Measurements from ENCODE around the gene SCGB2B2. TPM values are rescaled to one million over a fixed set of nuclear protein-coding genes. Genes with fewer than 3 reads are reported as not detected.

Gene SCGB2B2, protein sequence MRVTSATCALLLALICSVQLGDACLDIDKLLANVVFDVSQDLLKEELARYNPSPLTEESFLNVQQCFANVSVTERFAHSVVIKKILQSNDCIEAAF
- total RNA-seq: under 1 TPM; 0.40 to 0.58 TPM

GRCh38 chr19:34676697-34677385 lies at the start of gene SCGB2B2:
SCGB2B2 (minus strand) TSS chr19:34677159; CDS start chr19:34594563, 82,596 bp downstream.
- Mint-ChIP-seq H3K27ac (peak within 1 kb of the TSS; percentile 96), H3K27me3 (peaks cover 1% of the 10 kb centered on the region), H3K4me1 (peaks cover 30% of the 10 kb centered on the region), H3K4me3 (peak within 1 kb of the TSS; percentile 79), H3K9me3 (peaks cover 27% of the 10 kb centered on the region), H3K36me3 (ENCODE audit: low read depth) (peaks cover 48% of the 10 kb centered on the region)
- no peak for DNase-seq
- ChIA-PET POLR2A (interaction anchor here (0.9 to 3.4 kb wide), 13 partner anchors 9 to 971 kb away, joined by 3 to 21 read pairs (median 4); partner anchors contain the start of genes COX6B1, LSM14A, UBA2 and ZNF181), CTCF (interaction anchor here (0.8 to 2.7 kb wide), 10 partner anchors 15 to 407 kb away, joined by 3 to 16 read pairs (median 3); partner anchors contain the start of genes ZNF181 and ZNF30)

DNA sequence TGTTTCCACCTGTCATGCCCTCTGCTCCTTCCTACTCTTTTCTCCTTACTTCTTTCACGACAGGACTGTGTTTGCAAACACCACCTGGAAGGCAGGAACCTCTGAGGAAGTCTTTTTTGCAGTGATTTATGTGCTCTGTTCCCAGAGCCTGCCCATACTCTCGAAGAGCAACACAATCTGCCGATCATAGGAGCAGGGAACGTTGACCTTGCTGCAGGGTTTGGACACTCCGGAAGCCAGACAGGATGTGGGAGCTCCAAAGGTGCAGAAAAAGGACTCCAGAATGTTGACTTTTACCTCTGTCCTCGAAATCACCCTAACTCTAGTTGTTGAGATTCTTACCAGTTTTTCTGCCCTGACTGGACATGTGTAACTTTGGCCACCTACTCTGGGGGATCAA lies 48.4 kb upstream of the SCGB2B2 start:
- Mint-ChIP-seq H3K4me1 (no peaks in the 10 kb centered on the region), H3K4me3 (no peak overlapping the region), H3K27ac (no peak overlapping the region), H3K27me3 (peaks cover 5% of the 10 kb centered on the region), H3K36me3 (ENCODE audit: low read depth) (no peaks in the 10 kb centered on the region), H3K9me3 (no peaks in the 10 kb centered on the region)
- CTCF ChIA-PET: no interaction called here
- no peak for DNase-seq
- POLR2A ChIA-PET: no interaction called here

DNA sequence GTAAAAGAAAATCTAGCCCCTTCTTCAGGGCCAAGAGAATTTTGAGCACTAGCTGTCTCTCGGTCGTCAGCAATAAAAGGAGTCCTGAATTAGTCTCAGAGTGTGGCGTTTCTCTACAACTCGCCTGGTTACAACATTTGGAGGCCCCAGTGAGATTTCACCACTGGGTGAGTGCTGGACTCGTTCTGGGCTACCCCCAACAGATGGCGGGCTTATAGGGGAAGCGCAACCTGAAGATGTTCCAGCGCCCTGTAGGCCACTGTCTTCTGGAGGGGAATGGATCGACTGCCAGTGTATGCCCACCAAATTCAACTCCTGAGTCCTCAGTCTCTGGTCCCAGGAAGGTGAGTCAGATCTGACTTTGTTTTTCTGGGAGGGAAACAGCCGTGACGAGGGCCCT lies 45.4 kb upstream of the SCGB2B2 start:
- Mint-ChIP-seq H3K4me1 (no peaks in the 10 kb centered on the region), H3K9me3 (no peaks in the 10 kb centered on the region), H3K27me3 (peaks cover 10% of the 10 kb centered on the region), H3K36me3 (ENCODE audit: low read depth) (no peaks in the 10 kb centered on the region), H3K4me3 (no peak overlapping the region), H3K27ac (no peak overlapping the region)
- ChIA-PET POLR2A (no interaction called here), CTCF (no interaction called here)
- DNase-seq: no peak

DNA sequence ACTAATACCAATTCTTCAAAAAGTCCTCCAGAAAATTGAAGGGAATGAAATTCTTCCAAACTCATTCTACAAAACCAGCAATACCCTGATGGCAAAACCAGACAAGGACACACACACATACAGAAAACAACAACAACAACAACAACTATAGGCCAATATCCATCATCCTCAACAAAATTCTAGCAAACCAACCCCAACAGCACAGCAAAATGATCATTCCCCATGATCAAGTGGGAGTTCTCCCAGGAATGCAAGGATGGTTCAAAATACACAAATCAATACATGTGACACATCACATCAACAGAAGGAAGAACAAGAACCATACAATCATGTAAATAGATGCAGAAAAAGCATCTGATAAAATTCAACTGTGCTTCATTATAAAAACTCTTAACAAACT lies 38.4 kb upstream of the SCGB2B2 start:
- Mint-ChIP-seq H3K27me3 (peaks cover 11% of the 10 kb centered on the region), H3K27ac (no peak overlapping the region), H3K4me1 (no peaks in the 10 kb centered on the region), H3K9me3 (peaks cover 21% of the 10 kb centered on the region), H3K4me3 (no peak overlapping the region), H3K36me3 (ENCODE audit: low read depth) (peaks cover 12% of the 10 kb centered on the region)
- ChIA-PET POLR2A (no interaction called here), CTCF (no interaction called here)
- no peak for DNase-seq

GRCh38 chr19:34713262-34713637 lies 36.3 kb upstream of the SCGB2B2 start:
- POLR2A ChIA-PET: no interaction called here
- Mint-ChIP-seq H3K36me3 (ENCODE audit: low read depth) (peaks cover 12% of the 10 kb centered on the region), H3K27me3 (peaks cover 11% of the 10 kb centered on the region), H3K9me3 (peaks cover 21% of the 10 kb centered on the region), H3K4me3 (no peak overlapping the region), H3K4me1 (no peaks in the 10 kb centered on the region), H3K27ac (no peak overlapping the region)
- CTCF ChIA-PET: interaction anchor here (0.6 to 4.5 kb wide), 4 partner anchors 21 to 213 kb away, joined by 3 to 62 read pairs (median 5); partner anchors contain the start of gene ZNF181
- no peak for DNase-seq

GRCh38 chr19:34712395-34713261 lies 35.7 kb upstream of the SCGB2B2 start:
- H3K4me3 Mint-ChIP-seq: no peak overlapping the region
- ChIA-PET CTCF (interaction anchor here (0.6 to 4.5 kb wide), 6 partner anchors 21 to 632 kb away, joined by 3 to 62 read pairs (median 4); partner anchors contain the start of gene ZNF181), POLR2A (no interaction called here)
- DNase-seq: peak; percentile 57
- H3K27me3 Mint-ChIP-seq: peaks cover 8% of the 10 kb centered on the region
- H3K4me1 Mint-ChIP-seq: no peaks in the 10 kb centered on the region
- peaks cover 21% of the 10 kb centered on the region for H3K9me3 Mint-ChIP-seq
- peaks cover 12% of the 10 kb centered on the region for H3K36me3 Mint-ChIP-seq (ENCODE audit: low read depth)
- no peak overlapping the region for H3K27ac Mint-ChIP-seq

DNA sequence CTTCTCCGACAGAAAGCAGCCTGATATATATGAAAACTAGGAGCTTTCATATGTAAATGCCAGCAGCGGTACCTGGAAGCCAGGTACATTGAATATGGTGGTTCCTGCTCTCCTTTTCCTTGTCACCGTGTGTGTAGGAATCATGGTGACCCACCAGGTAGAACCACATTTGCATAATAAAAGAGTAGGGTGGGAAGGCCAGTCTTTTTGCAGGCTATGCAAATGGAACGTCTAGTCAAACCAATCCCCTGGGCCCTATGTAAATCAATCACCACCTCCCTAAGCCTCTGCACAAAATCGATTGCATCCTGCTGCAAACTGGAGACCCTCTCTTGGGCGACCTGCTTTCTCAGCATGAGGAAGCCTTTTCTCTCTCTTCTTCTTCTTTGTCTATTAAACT lies 34.9 kb upstream of the SCGB2B2 start:
- POLR2A ChIA-PET: no interaction called here
- Mint-ChIP-seq H3K27me3 (peaks cover 6% of the 10 kb centered on the region), H3K36me3 (ENCODE audit: low read depth) (peaks cover 12% of the 10 kb centered on the region)

GRCh38 chr19:34707661-34708060 lies 30.7 kb upstream of the SCGB2B2 start:
- CTCF ChIA-PET: no interaction called here

More for the DNA sequence above, 34.9 kb upstream of the SCGB2B2 start:
- DNase-seq: no peak
- Mint-ChIP-seq H3K27ac (no peak overlapping the region), H3K4me1 (no peaks in the 10 kb centered on the region), H3K4me3 (no peak overlapping the region), H3K9me3 (peaks cover 19% of the 10 kb centered on the region)
- CTCF ChIA-PET: interaction anchor here (0.7 to 4.5 kb wide), 3 partner anchors 72 to 393 kb away, joined by 4 to 62 read pairs (median 7); no protein-coding TSS in a partner anchor

DNA sequence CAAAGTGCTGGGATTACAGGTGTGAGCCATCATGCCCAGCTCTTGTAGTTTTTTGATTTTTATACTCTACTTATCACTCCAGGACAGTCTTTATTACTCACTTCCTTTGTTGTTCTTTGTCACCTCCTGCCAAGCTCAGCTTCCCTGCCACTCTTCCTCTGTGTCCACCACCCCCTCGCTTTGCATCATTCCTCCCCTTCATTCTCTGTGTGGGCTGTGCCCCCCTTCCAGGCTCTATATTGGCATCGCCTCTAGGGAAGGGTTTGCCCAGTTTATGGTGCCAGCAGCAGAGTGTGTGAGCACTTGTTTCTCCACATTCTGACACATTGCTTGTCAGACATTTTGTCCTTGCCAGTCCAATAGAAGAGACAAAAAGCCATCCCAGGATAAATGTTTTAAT lies 15.6 kb upstream of the SCGB2B2 start:
- no peak overlapping the region for H3K4me3 Mint-ChIP-seq
- DNase-seq: no peak
- H3K27ac Mint-ChIP-seq: no peak overlapping the region
- H3K9me3 Mint-ChIP-seq: peaks cover 18% of the 10 kb centered on the region
- CTCF ChIA-PET: no interaction called here
- H3K36me3 Mint-ChIP-seq (ENCODE audit: low read depth): no peaks in the 10 kb centered on the region
- POLR2A ChIA-PET: no interaction called here
- no peaks in the 10 kb centered on the region for H3K4me1 Mint-ChIP-seq
- H3K27me3 Mint-ChIP-seq: no peaks in the 10 kb centered on the region

More at GRCh38 chr19:34707661-34708060, 30.7 kb upstream of the SCGB2B2 start:
- no peak for DNase-seq
- Mint-ChIP-seq H3K27ac (no peak overlapping the region), H3K4me1 (no peaks in the 10 kb centered on the region), H3K27me3 (peaks cover 8% of the 10 kb centered on the region), H3K4me3 (no peak overlapping the region), H3K36me3 (ENCODE audit: low read depth) (no peaks in the 10 kb centered on the region), H3K9me3 (peaks cover 10% of the 10 kb centered on the region)
- POLR2A ChIA-PET: no interaction called here

DNA sequence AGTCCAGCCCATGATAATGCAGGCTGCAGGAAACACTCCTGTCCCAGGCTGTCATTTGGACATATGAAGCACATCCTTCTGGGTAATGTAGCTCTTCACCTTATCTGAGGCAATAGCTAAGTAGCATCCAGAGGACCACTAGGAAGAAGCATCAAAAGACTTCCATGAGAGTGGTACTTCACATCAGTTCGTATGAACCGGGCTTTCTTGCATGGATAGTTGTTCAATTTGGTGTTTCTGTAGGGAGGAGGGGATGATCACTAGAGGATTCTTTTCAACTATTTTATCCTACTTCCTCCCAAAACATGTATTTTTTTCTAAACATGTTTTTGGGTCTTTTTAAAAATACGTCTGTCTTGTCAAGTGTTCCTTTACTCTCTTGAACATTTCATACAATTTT lies 13.4 kb upstream of the SCGB2B2 start:
- DNase-seq: no peak
- peaks cover 40% of the 10 kb centered on the region for H3K9me3 Mint-ChIP-seq
- no peaks in the 10 kb centered on the region for H3K4me1 Mint-ChIP-seq
- H3K27ac Mint-ChIP-seq: no peak overlapping the region
- ChIA-PET POLR2A (no interaction called here), CTCF (no interaction called here)
- no peak overlapping the region for H3K4me3 Mint-ChIP-seq
- H3K36me3 Mint-ChIP-seq (ENCODE audit: low read depth): peaks cover 12% of the 10 kb centered on the region
- no peaks in the 10 kb centered on the region for H3K27me3 Mint-ChIP-seq

DNA sequence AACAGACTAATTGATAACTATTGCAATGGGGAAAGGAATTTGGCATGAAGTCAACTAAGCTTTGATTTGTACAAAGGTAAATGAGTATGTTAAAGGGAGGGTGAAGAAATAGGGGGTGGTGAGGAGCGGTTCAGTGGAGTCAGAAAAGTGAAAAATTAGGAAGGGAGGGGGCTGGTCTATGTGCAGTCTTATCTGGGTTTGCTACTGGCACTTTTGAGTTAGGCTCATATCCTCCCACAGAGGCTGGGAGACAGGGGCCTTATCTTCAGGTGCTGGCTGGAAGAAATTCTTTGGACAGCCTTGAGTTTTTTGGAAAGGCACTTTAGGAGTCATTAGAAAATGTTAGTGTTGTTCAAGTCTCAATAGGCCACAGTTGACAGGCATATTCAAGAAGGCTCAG lies 11.6 kb upstream of the SCGB2B2 start:
- H3K27ac Mint-ChIP-seq: no peak overlapping the region
- peaks cover 56% of the 10 kb centered on the region for H3K9me3 Mint-ChIP-seq
- H3K27me3 Mint-ChIP-seq: no peaks in the 10 kb centered on the region
- no peaks in the 10 kb centered on the region for H3K4me1 Mint-ChIP-seq
- no peak overlapping the region for H3K4me3 Mint-ChIP-seq
- peaks cover 28% of the 10 kb centered on the region for H3K36me3 Mint-ChIP-seq (ENCODE audit: low read depth)
- POLR2A ChIA-PET: interaction anchor here (0.9 kb wide), 1 partner anchor 10 kb away, joined by 3 read pairs; no protein-coding TSS in a partner anchor
- no peak for DNase-seq
- CTCF ChIA-PET: no interaction called here

- H3K27me3 Mint-ChIP-seq: no peaks in the 10 kb centered on the region
- H3K4me1 Mint-ChIP-seq: no peaks in the 10 kb centered on the region
- ChIA-PET POLR2A (no interaction called here), CTCF (no interaction called here)
- H3K27ac Mint-ChIP-seq: no peak overlapping the region
- H3K36me3 Mint-ChIP-seq (ENCODE audit: low read depth): peaks cover 39% of the 10 kb centered on the region
- H3K9me3 Mint-ChIP-seq: peaks cover 65% of the 10 kb centered on the region
- H3K4me3 Mint-ChIP-seq: no peak overlapping the region
- no peak for DNase-seq
Measured at GRCh38 chr19:34687348-34687747, 10.4 kb upstream of the SCGB2B2 start.

DNA sequence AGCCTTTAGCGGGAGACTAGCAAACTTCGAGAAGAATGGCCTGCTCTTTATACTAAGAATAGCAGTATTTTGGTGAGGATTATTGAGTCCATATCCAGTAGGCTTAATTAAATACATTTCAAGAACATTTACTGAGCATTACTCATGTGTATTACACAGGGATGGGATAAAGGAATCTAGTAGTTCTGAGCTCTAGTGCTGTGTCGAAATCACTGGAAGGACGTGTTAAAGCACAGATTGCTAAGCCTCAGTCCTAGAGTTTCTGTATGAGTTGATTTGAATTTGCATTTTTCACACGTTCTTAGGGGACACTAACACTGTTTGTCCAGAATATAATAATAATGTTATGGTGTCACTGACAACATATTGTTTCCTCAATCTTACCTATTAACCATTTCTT lies 9.5 kb upstream of the SCGB2B2 start:
- no peak for DNase-seq
- ChIA-PET POLR2A (no interaction called here), CTCF (no interaction called here)
- Mint-ChIP-seq H3K27ac (no peak overlapping the region), H3K27me3 (no peaks in the 10 kb centered on the region), H3K4me1 (no peaks in the 10 kb centered on the region), H3K36me3 (ENCODE audit: low read depth) (peaks cover 47% of the 10 kb centered on the region), H3K9me3 (peaks cover 65% of the 10 kb centered on the region), H3K4me3 (no peak overlapping the region)

Data from activated CD4-positive, alpha-beta memory T cell treated with anti-CD3 and anti-CD28 coated beads, Interleukin-2, amount 10 ng/mL, durations not matched to agents 7 days and 5 days (primary cell).